ENCODE measurements around the gene WWC1.

Gene WWC1

DNA sequence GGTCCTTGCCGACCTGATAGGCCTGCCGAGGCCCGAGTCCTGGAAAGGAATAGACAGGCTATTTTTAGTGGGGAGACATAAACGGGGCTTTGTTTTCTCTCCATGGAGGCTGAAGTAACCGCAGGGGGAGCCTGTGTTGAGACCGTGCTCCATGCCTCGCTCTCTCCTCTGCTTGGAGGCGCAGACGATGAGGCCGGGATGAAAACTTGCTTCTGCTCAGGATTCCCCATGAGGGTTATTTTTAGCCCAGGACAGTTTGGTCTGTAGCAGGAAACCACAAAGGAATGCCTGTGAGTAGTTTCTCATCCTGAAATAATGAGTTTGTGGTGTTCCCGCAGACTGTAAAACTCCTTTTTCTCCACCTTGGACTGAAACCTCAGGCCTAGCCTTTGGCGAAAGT, 112.9 kb downstream of the WWC1 start:
- H3K4me3 ChIP-seq (replicated peaks; ENCODE audit: low read depth, low read length): no peak overlapping the region
- peak; percentile 3 for TF ChIP-seq CTCF (IDR thresholded peaks at IDR 0.05; ENCODE audit: low read length, missing control alignments)
- DNase-seq (ENCODE audit: low read depth): peak; percentile 84

DNA sequence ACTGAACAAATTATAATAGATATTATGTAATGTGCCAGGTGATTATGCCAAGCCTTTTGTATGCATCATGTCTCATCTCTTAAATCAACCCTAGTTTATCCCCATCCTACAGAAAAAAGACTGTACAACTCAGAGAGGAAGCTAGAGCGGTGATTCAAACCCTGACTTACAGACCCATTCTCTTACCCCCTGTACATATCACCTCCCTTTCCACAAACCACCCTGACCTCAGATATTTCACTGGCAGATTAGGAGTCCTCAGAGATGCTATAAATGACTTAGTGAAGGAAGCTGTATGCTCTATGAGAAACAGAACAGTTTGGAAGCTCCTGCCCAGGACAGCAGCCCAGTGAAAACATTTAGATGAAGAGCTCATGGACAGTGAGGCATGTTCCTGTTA, 115.8 kb downstream of the WWC1 start:
- TF ChIP-seq CTCF (IDR thresholded peaks at IDR 0.05; ENCODE audit: low read length, missing control alignments): no peak
- no peak for DNase-seq (ENCODE audit: low read depth)
- H3K4me3 ChIP-seq (replicated peaks; ENCODE audit: low read depth, low read length): no peak overlapping the region

- no peak for TF ChIP-seq CTCF (IDR thresholded peaks at IDR 0.05; ENCODE audit: low read length, missing control alignments)
- peak; percentile 53 for DNase-seq (ENCODE audit: low read depth)
- H3K4me3 ChIP-seq (replicated peaks; ENCODE audit: low read depth, low read length): no peak overlapping the region
These were observed 117.3 kb downstream of the WWC1 start for GRCh38 chr5:168408561-168409305.

DNA sequence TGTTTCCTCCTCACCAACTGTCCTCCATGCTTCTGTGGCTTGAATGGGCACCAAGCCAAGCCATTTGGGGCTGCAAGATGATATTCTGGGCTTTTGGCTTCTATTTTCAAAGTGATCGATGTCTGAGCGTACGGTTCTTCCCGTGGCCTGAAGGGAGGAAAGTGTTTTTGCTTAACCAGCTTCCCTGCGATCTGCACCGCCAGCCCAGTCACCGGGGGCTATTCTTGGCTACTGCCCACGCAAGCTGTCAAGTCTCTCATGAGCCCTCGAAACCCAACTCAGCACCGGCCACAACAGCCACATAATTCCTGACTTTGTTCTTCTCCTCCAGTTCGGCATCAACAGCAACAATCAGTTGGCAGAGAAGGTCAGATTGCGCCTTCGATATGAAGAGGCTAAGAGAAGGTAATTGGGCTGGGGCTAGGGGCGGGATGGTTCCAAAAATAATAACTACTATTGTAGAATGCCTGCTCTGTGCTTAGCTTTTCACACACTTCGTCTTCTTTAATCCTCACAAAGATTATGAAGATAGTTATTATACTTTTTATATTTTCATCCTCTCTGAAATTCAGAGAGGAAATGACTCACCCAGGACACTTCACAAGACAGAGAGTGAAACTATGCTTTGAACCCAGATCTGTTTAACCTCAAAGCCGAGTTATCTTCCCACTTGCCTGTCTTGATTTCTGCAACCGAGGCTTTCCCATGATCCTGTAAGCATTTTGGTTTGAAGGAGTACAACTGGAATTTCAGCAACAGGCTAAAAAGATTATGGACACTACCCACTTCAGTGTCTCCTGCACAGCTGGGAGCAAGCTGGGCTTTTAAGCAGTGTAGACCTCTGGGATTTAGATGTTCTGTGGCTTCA, 118.4 kb downstream of the WWC1 start:
- no peak for TF ChIP-seq CTCF (IDR thresholded peaks at IDR 0.05; ENCODE audit: low read length, missing control alignments)
- H3K4me3 ChIP-seq (replicated peaks; ENCODE audit: low read depth, low read length): peak overlapping the region; percentile 6
- peak; percentile 83 for DNase-seq (ENCODE audit: low read depth)

DNA sequence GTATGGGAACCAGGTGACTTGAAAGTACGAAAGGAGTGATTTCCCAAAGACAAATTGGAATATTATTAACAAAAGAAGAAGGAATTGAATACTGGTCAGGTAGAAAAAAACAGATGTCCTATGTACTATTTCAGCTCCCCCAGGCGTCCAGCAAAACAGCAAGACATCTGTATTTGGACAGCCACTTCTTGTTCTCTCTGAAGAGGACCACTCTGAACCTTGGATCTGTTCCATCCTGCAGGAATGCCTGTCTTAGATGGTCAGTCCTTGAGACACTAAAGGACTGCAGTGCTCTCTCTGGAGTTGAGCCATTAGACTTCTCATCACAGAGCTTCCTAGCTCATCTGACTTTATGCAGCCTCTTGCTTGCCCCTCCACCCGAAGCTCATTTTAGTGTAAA, 120.4 kb downstream of the WWC1 start:
- no peak overlapping the region for H3K4me3 ChIP-seq (replicated peaks; ENCODE audit: low read depth, low read length)
- no peak for TF ChIP-seq CTCF (IDR thresholded peaks at IDR 0.05; ENCODE audit: low read length, missing control alignments)
- DNase-seq (ENCODE audit: low read depth): no peak

DNA sequence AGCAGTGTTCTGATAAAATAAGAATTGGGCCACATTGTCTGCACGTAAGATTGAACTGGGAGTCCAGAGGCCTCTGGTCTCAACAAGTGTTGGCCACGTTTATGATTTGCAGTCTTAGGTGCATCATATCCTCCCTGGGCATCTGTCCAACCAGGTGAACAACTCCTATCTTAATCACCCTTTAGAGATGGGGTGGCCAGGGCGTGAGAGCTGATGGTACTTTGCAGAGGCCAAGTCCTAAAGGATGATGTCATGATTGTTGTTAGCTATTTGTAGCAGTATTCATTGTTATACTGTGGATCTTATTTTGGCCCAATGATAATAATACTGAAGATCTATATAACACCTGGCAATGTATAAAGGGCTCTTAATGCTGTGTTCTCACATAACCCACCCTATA, 121.6 kb downstream of the WWC1 start:
- TF ChIP-seq CTCF (IDR thresholded peaks at IDR 0.05; ENCODE audit: low read length, missing control alignments): no peak
- no peak overlapping the region for H3K4me3 ChIP-seq (replicated peaks; ENCODE audit: low read depth, low read length)
- DNase-seq (ENCODE audit: low read depth): no peak
